ENCODE measurements around the gene GGA1.

Gene GGA1

GRCh38 chr22:37608477-37609239 lies at the start of gene GGA1:
GGA1 (plus strand) TSS chr22:37608834; CDS start chr22:37608861, 27 bp downstream.
- TF ChIP-seq CTCF (IDR thresholded peaks at IDR 0.05; ENCODE audit: low read depth, low read length, missing control alignments) = no peak
- DNase-seq (ENCODE audit: low read depth) = peak; percentile 91
- H3K4me3 ChIP-seq (ENCODE audit: low read depth, low read length) = peak within 1 kb of the TSS; percentile 88
- in situ Hi-C loops (cut with HindIII; ENCODE audit: low sequenced_read_pairs) = no loop called here

GRCh38 chr22:37559521-37559900 lies 49.1 kb upstream of the GGA1 start:
- in situ Hi-C loops (cut with HindIII; ENCODE audit: low sequenced_read_pairs) = no loop called here
- no peak for TF ChIP-seq CTCF (IDR thresholded peaks at IDR 0.05; ENCODE audit: low read depth, low read length, missing control alignments)
- H3K4me3 ChIP-seq (ENCODE audit: low read depth, low read length) = peak overlapping the region; percentile 90
- no peak for DNase-seq (ENCODE audit: low read depth)

GRCh38 chr22:37559901-37560607 lies 48.6 kb upstream of the GGA1 start, which contains the start of gene CDC42EP1:
CDC42EP1 (plus strand) TSS chr22:37560480; CDS start chr22:37566350, 5,870 bp downstream.
- in situ Hi-C loops (cut with HindIII; ENCODE audit: low sequenced_read_pairs) = loop anchor here (10.0 kb wide), 1 partner anchor 235 kb away; no protein-coding TSS in a partner anchor
- DNase-seq (ENCODE audit: low read depth) = no peak
- H3K4me3 ChIP-seq (ENCODE audit: low read depth, low read length) = peak within 1 kb of the TSS; percentile 90
- TF ChIP-seq CTCF (IDR thresholded peaks at IDR 0.05; ENCODE audit: low read depth, low read length, missing control alignments) = no peak

- no peak for DNase-seq (ENCODE audit: low read depth)
- TF ChIP-seq CTCF (IDR thresholded peaks at IDR 0.05; ENCODE audit: low read depth, low read length, missing control alignments) = no peak
- in situ Hi-C loops (cut with HindIII; ENCODE audit: low sequenced_read_pairs) = loop anchor here (10.0 kb wide), 1 partner anchor 236 kb away; no protein-coding TSS in a partner anchor
- peak overlapping the region; percentile 90 for H3K4me3 ChIP-seq (ENCODE audit: low read depth, low read length)
These were observed 47.9 kb upstream of the GGA1 start for GRCh38 chr22:37560608-37561211.

GRCh38 chr22:37561212-37562048 lies 47.2 kb upstream of the GGA1 start:
- peak overlapping the region; percentile 90 for H3K4me3 ChIP-seq (ENCODE audit: low read depth, low read length)
- peak; percentile 76 for DNase-seq (ENCODE audit: low read depth)
- in situ Hi-C loops (cut with HindIII; ENCODE audit: low sequenced_read_pairs) = loop anchor here (10.0 kb wide), 1 partner anchor 237 kb away; no protein-coding TSS in a partner anchor
- TF ChIP-seq CTCF (IDR thresholded peaks at IDR 0.05; ENCODE audit: low read depth, low read length, missing control alignments) = peak; percentile 85

Measured in astrocyte of the cerebellum (primary cell).